Stimulated activated naive CD4-positive, alpha-beta T cell (primary cell): ENCODE data around the gene NUP93.
"Not testable (repeated sequence)": the region's sequence is repeated elsewhere in the genome, so short reads cannot be mapped to it uniquely, and the experiment has no call there.

Experiments used
- DNase-seq, 6 experiments: peaks; one replicate each; lab custom pipeline; 2025; lab: John Stamatoyannopoulos, UW

NUP93 gene

GRCh38 chr16:56709443-56710040 lies 20.4 kb upstream of the NUP93 start:
- DNase-seq = no peak

GRCh38 chr16:56710181-56710737 lies 19.7 kb upstream of the NUP93 start:
- no peak for DNase-seq

- DNase-seq = no peak
These were observed 18.1 kb upstream of the NUP93 start for GRCh38 chr16:56711862-56712261.

- no peak for DNase-seq
These were observed 16.1 kb upstream of the NUP93 start for GRCh38 chr16:56713794-56714193.

GRCh38 chr16:56715126-56715525 lies 14.8 kb upstream of the NUP93 start:
- DNase-seq = no peak

GRCh38 chr16:56716761-56717160 lies 13.2 kb upstream of the NUP93 start:
- DNase-seq = no peak

GRCh38 chr16:56717532-56717931 lies 12.4 kb upstream of the NUP93 start:
- not testable (repeated sequence) for DNase-seq

GRCh38 chr16:56722200-56722842 lies 7.6 kb upstream of the NUP93 start:
- no peak for DNase-seq

GRCh38 chr16:56724191-56724590 lies 5.7 kb upstream of the NUP93 start:
- no peak for DNase-seq

GRCh38 chr16:56726283-56726682 lies 3.6 kb upstream of the NUP93 start:
- DNase-seq = no peak

GRCh38 chr16:56726926-56727325 lies 3.0 kb upstream of the NUP93 start:
- DNase-seq = no peak

GRCh38 chr16:56728027-56728426 lies 1.9 kb upstream of the NUP93 start:
- no peak for DNase-seq

- DNase-seq = no peak
These were observed 772 bp upstream of the NUP93 start for GRCh38 chr16:56728980-56729734.

GRCh38 chr16:56732366-56732765 lies 2.4 kb downstream of the NUP93 start:
- no peak for DNase-seq

GRCh38 chr16:56732832-56733231 lies 2.9 kb downstream of the NUP93 start:
- no peak for DNase-seq

- DNase-seq = no peak
These were observed 4.5 kb downstream of the NUP93 start for GRCh38 chr16:56734429-56734828.

- no peak for DNase-seq
These were observed 6.5 kb downstream of the NUP93 start for GRCh38 chr16:56736476-56736875.

GRCh38 chr16:56737539-56737938 lies 7.6 kb downstream of the NUP93 start:
- DNase-seq = no peak

- no peak for DNase-seq
These were observed 8.3 kb downstream of the NUP93 start for GRCh38 chr16:56738221-56738620.

GRCh38 chr16:56739378-56739777 lies 9.4 kb downstream of the NUP93 start:
- not testable (repeated sequence) for DNase-seq

GRCh38 chr16:56741399-56741798 lies 11.5 kb downstream of the NUP93 start:
- no peak for DNase-seq

GRCh38 chr16:56742030-56742984 lies 12.4 kb downstream of the NUP93 start:
- no peak for DNase-seq
